Progenitor cell of endocrine pancreas (in vitro differentiated cells): Measurements from ENCODE around the gene SIDT2. TPM values are rescaled to one million over a fixed set of nuclear protein-coding genes. Genes with fewer than 3 reads are reported as not detected.
"Not testable (repeated sequence)": the region's sequence is repeated elsewhere in the genome, so short reads cannot be mapped to it uniquely, and the experiment has no call there.

Experiments
- DNase-seq: peaks from one replicate; pipeline ENCODE4 v3.0.0; 2021; ENCODE audit warnings: low spot score; ENCODE audit not compliant: unreplicated experiment
- H3K27ac Mint-ChIP-seq: 2 replicates; pipeline ENCODE4 v1.8.0; 2021; ENCODE audit warnings: mild to moderate bottlenecking, moderate library complexity, mixed read lengths
- H3K27me3 Mint-ChIP-seq: 2 replicates; pipeline ENCODE4 v1.8.0; 2021; ENCODE audit warnings: mixed read lengths
- H3K36me3 Mint-ChIP-seq: 2 replicates; pipeline ENCODE4 v1.8.0; 2022; ENCODE audit warnings: mixed read lengths; ENCODE audit not compliant: insufficient read depth
- H3K4me1 Mint-ChIP-seq: 2 replicates; pipeline ENCODE4 v1.8.0; 2021; ENCODE audit warnings: low read depth, mixed read lengths
- H3K4me3 Mint-ChIP-seq: 2 replicates; pipeline ENCODE4 v1.8.0; 2021; ENCODE audit warnings: low read depth, mild to moderate bottlenecking, moderate library complexity, mixed read lengths
- H3K9me3 Mint-ChIP-seq: 2 replicates; pipeline ENCODE4 v1.8.0; 2021; ENCODE audit warnings: low read depth, mixed read lengths
- CTCF ChIP-seq: fragments of 200-600 bp; sonication (generic); IDR thresholded peaks from one replicate; pipeline ENCODE4 v1.5.0; 2021; ENCODE audit warnings: antibody characterized with exemption, mild to moderate bottlenecking; ENCODE audit not compliant: unreplicated experiment
- total RNA-seq: library from RNA; stranded (reverse); gene quantifications from 2 replicates; pipeline ENCODE4 v1.2.1, GENCODE V29; 2021

The SIDT2 gene
- total RNA-seq, 1 donor from 2014 or later: 44.7 TPM

GRCh38 chr11:117203069-117203407 is 24.5 kb downstream of the SIDT2 start:
- no peak for TF ChIP-seq CTCF
- H3K36me3 Mint-ChIP-seq: peaks cover 4% of the 10 kb centered on the region
- no peaks in the 10 kb centered on the region for H3K9me3 Mint-ChIP-seq
- H3K27me3 Mint-ChIP-seq: peaks cover 17% of the 10 kb centered on the region
- no peak overlapping the region for H3K27ac Mint-ChIP-seq
- no peak overlapping the region for H3K4me3 Mint-ChIP-seq
- peaks cover 2% of the 10 kb centered on the region for H3K4me1 Mint-ChIP-seq
- no peak for DNase-seq

DNA sequence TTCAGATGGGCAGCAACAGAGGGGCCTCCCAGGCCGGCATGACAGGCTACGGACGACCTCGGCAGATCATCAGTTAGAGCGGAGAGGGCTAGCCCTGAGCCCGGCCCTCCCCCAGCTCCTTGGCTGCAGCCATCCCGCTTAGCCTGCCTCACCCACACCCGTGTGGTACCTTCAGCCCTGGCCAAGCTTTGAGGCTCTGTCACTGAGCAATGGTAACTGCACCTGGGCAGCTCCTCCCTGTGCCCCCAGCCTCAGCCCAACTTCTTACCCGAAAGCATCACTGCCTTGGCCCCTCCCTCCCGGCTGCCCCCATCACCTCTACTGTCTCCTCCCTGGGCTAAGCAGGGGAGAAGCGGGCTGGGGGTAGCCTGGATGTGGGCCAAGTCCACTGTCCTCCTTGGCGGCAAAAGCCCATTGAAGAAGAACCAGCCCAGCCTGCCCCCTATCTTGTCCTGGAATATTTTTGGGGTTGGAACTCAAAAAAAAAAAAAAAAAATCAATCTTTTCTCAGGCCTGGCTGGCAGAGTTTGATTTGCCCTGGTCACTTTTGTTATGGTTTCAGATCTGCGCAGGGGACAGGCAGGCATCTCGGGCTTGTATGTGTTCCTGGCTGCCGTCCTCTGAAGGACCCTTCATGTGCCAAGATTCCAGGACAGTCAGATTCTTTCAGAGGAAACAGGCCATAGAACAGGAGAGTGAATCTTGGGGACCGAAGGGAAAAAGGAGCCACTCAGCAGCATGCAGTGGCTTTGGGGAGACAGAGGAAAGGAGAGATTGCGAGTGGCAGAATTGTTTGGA is 25.9 kb downstream of the SIDT2 start:
- Mint-ChIP-seq H3K4me3 (no peak overlapping the region), H3K4me1 (no peaks in the 10 kb centered on the region), H3K27me3 (peaks cover 7% of the 10 kb centered on the region), H3K27ac (no peak overlapping the region), H3K36me3 (peaks cover 5% of the 10 kb centered on the region), H3K9me3 (no peaks in the 10 kb centered on the region)
- no peak for TF ChIP-seq CTCF
- DNase-seq: no peak

- Mint-ChIP-seq H3K9me3 (no peaks in the 10 kb centered on the region), H3K27ac (no peak overlapping the region), H3K36me3 (peaks cover 8% of the 10 kb centered on the region), H3K27me3 (peaks cover 3% of the 10 kb centered on the region), H3K4me1 (no peaks in the 10 kb centered on the region), H3K4me3 (no peak overlapping the region)
- DNase-seq: no peak
- no peak for TF ChIP-seq CTCF
Observed at GRCh38 chr11:117205211-117205818, 26.8 kb downstream of the SIDT2 start.

GRCh38 chr11:117206111-117206510 is 27.6 kb downstream of the SIDT2 start:
- not testable (repeated sequence) for H3K4me3 Mint-ChIP-seq, H3K27me3 Mint-ChIP-seq, H3K4me1 Mint-ChIP-seq, DNase-seq, H3K9me3 Mint-ChIP-seq, H3K27ac Mint-ChIP-seq, H3K36me3 Mint-ChIP-seq

DNA sequence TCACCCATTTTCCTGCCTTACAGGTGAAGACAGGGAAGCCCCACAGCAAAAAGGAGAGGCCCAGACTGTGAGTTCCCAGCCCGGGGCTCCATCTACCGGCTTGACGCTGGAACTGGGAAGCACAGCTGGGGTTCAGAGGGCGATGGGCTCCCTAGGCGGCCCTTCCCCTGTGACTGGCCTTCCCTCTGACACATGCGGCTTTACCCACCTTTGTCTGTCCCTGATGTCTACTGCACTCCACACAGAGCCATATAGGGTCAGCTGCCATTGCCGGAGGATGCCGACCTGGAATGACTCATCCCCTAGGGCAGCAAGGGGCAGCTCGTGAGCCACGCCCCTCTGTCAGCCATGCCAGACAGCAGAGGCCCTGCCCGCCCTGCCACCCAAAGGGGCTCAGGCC is 28.3 kb downstream of the SIDT2 start:
- not testable (repeated sequence) for DNase-seq, H3K4me3 Mint-ChIP-seq, H3K27me3 Mint-ChIP-seq, H3K4me1 Mint-ChIP-seq, H3K27ac Mint-ChIP-seq, H3K9me3 Mint-ChIP-seq
- H3K36me3 Mint-ChIP-seq: peaks cover 13% of the 10 kb centered on the region

DNA sequence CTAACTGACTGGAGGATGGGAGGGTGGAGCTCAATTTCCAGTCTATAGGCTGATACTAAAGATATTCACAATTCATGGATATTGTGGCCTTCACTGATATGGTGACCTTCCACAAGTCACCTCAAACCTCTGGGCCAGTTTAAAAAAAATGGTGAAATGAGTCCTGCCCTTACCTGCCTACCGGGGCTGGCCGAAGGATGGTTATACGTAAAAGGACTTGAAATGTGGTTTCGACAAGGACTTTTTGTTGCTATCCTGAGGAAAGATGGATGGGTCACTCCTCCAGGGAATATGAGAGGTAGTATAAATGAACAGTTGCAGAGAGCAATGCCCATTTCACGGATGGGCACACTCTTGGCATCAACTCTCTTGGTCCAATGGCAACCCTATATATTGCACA is 28.9 kb downstream of the SIDT2 start:
- not testable (repeated sequence) for DNase-seq, H3K9me3 Mint-ChIP-seq, H3K27me3 Mint-ChIP-seq, H3K4me3 Mint-ChIP-seq, H3K27ac Mint-ChIP-seq, H3K4me1 Mint-ChIP-seq
- H3K36me3 Mint-ChIP-seq: peaks cover 13% of the 10 kb centered on the region

GRCh38 chr11:117208710-117209109 is 30.2 kb downstream of the SIDT2 start:
- DNase-seq, H3K4me3 Mint-ChIP-seq, H3K27ac Mint-ChIP-seq, H3K4me1 Mint-ChIP-seq, H3K9me3 Mint-ChIP-seq, H3K27me3 Mint-ChIP-seq: not testable (repeated sequence)
- peaks cover 18% of the 10 kb centered on the region for H3K36me3 Mint-ChIP-seq

DNA sequence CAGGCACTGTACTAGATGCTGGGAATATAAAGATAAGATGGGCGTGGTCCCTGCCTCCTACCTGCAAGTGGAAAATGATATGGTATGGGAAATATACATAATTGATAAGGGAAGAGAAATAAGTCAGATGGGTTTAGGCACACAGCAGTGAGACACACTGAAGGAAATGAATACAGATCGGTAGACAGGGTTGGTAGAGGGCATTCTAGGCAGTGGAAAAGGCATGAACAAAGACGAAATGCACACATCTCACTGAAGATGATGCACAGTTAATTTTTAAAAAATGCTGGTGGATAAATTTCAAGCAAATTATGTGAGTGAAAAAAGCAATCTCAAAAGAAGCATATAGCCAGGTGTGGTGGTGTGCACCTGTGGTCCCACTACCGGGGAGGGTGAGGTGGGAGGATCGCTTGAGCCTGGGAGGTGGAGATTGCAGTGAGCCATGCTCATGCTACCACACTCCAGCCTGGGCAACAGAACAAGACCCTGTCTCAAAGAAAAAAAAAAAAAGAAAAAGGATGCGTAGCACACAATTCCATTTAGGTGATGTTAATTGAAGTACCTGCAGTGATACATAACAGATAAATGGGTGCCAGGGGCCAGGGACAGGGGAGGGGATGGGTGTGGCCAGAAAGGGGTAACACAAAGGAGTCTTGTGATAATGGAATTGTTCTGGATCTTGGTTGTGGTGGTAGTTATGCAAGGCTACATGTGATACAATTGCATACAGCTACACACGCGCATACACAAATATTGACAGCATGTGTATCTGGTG is 31.0 kb downstream of the SIDT2 start:
- peaks cover 18% of the 10 kb centered on the region for H3K36me3 Mint-ChIP-seq
- DNase-seq, H3K9me3 Mint-ChIP-seq, H3K4me3 Mint-ChIP-seq, H3K27me3 Mint-ChIP-seq, H3K4me1 Mint-ChIP-seq, H3K27ac Mint-ChIP-seq: not testable (repeated sequence)
